GM10248 (cell line): ENCODE data around the gene PPM1B.

Source experiments
- CTCF ChIA-PET: fragments of 300-600 bp; sonication (Branson Sonifier 250); formaldehyde crosslinking; extraction: SDS; loops from one replicate; lab custom pipeline; 2021; ENCODE audit warnings: antibody characterized with exemption; lab: Yijun Ruan, JAX
- POLR2A ChIA-PET: fragments of 350-650 bp; sonication (Branson Sonifier 250); formaldehyde crosslinking; extraction: SDS; loops from one replicate; lab custom pipeline; 2020; ENCODE audit warnings: antibody characterized with exemption; lab: Yijun Ruan, JAX
- DNase-seq: peaks from one replicate; pipeline ENCODE4 v3.0.0; 2012; ENCODE audit errors: extremely low spot score
- TF ChIP-seq, protein P1 (sequence below): IDR thresholded peaks from 2 replicates; pipeline ENCODE4 v1.5.1; 2012; ENCODE audit warnings: mild to moderate bottlenecking, low read depth; ENCODE audit errors: extremely low read depth, missing control alignments, control extremely low read depth

The PPM1B gene

GRCh38 chr2:44211183-44211582 is 42.5 kb downstream of the PPM1B start:
- CTCF ChIA-PET, result no interaction called here
- POLR2A ChIA-PET, result no interaction called here
- TF ChIP-seq, protein P1, sequence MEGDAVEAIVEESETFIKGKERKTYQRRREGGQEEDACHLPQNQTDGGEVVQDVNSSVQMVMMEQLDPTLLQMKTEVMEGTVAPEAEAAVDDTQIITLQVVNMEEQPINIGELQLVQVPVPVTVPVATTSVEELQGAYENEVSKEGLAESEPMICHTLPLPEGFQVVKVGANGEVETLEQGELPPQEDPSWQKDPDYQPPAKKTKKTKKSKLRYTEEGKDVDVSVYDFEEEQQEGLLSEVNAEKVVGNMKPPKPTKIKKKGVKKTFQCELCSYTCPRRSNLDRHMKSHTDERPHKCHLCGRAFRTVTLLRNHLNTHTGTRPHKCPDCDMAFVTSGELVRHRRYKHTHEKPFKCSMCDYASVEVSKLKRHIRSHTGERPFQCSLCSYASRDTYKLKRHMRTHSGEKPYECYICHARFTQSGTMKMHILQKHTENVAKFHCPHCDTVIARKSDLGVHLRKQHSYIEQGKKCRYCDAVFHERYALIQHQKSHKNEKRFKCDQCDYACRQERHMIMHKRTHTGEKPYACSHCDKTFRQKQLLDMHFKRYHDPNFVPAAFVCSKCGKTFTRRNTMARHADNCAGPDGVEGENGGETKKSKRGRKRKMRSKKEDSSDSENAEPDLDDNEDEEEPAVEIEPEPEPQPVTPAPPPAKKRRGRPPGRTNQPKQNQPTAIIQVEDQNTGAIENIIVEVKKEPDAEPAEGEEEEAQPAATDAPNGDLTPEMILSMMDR, result no peak
- no peak for DNase-seq

- TF ChIP-seq, protein P1, result no peak
- CTCF ChIA-PET, result interaction anchor here (1.3 to 2.3 kb wide), 3 partner anchors 18 to 30 kb away, joined by 4 to 6 read pairs (median 4); no protein-coding TSS in a partner anchor
- no peak for DNase-seq
- POLR2A ChIA-PET, result no interaction called here
Observed at GRCh38 chr2:44212302-44212701, 43.6 kb downstream of the PPM1B start.

DNA sequence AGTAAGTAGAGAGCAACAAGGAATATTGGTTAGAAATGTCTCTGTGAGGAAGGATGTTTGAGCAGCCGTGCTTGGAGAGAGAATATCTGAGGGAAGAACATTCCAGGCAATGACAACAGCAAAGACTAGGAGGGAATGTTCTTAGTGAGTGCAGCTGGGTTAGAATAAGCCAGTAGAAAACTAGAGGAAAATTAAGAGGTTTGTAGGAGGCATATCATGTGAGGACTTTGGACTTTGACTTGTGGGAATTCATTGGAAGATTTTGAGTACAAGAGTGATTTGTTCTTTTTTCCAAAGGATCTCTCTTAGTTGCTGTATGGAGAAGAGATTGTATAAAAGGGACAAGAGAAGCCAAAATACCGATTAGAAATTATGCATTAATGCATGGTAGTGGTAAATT is 47.2 kb downstream of the PPM1B start:
- TF ChIP-seq, protein P1, result no peak
- DNase-seq, result no peak
- CTCF ChIA-PET, result interaction anchor here (0.8 to 1.2 kb wide), 2 partner anchors 9 to 26 kb away, joined by 3 to 5 read pairs; no protein-coding TSS in a partner anchor
- POLR2A ChIA-PET, result no interaction called here

GRCh38 chr2:44218771-44219170 is 50.1 kb downstream of the PPM1B start:
- TF ChIP-seq, protein P1, result no peak
- DNase-seq, result no peak
- POLR2A ChIA-PET, result no interaction called here
- CTCF ChIA-PET, result interaction anchor here (1.2 to 2.0 kb wide), 2 partner anchors 11 to 12 kb away, joined by 3 to 5 read pairs; no protein-coding TSS in a partner anchor

GRCh38 chr2:44226753-44227152 is 58.1 kb downstream of the PPM1B start:
- no peak for DNase-seq
- POLR2A ChIA-PET, result no interaction called here
- TF ChIP-seq, protein P1, result no peak
- CTCF ChIA-PET, result interaction anchor here (2.6 kb wide), 1 partner anchor 16 kb away, joined by 7 read pairs; no protein-coding TSS in a partner anchor

- TF ChIP-seq, protein P1, result no peak
- ChIA-PET CTCF (interaction anchor here (0.9 to 1.6 kb wide), 3 partner anchors 10 to 15 kb away, joined by 3 to 6 read pairs (median 5); no protein-coding TSS in a partner anchor), POLR2A (no interaction called here)
- no peak for DNase-seq
Observed at GRCh38 chr2:44230378-44230777, 61.7 kb downstream of the PPM1B start.
